Temporal lobe (tissue), 1 donor: ENCODE measurements around the gene TAS2R50. TPM values are rescaled to one million over a fixed set of nuclear protein-coding genes. Genes with fewer than 3 reads are reported as not detected.

Experiments
- total RNA-seq: library from RNA; depleted of rRNA; stranded (reverse); fragments of >200 nt; gene quantifications from one replicate; pipeline ENCODE4 v1.2.3, GENCODE V29; 2014

The TAS2R50 gene
- total RNA-seq, 1 donor from 2014 or later = 6.6 TPM

Other genes starting within 250 kb of the TAS2R50 start
- gene TAS2R7, start 184.3 kb downstream of the TAS2R50 start, total RNA-seq = not detected
- gene TAS2R8, start 179.6 kb downstream of the TAS2R50 start, total RNA-seq = 0.49 TPM
- 0.25 TPM for gene TAS2R9, start 176.7 kb downstream of the TAS2R50 start, total RNA-seq
- 2.5 TPM for gene TAS2R10, start 160.6 kb downstream of the TAS2R50 start, total RNA-seq
- gene PRR4, start 137.4 kb downstream of the TAS2R50 start, total RNA-seq = 0.98 TPM
- gene PRH1, start 102.7 kb downstream of the TAS2R50 start, total RNA-seq = 50.6 TPM
- 5.2 TPM for gene TAS2R13, start 77.3 kb downstream of the TAS2R50 start, total RNA-seq
- not detected for gene PRH2, start 57.7 kb downstream of the TAS2R50 start, total RNA-seq
- gene TAS2R14, start 47.6 kb downstream of the TAS2R50 start, total RNA-seq = 9.8 TPM
- 7.4 TPM for gene TAS2R20, start 11.4 kb upstream of the TAS2R50 start, total RNA-seq
- gene TAS2R19, start 35.7 kb upstream of the TAS2R50 start, total RNA-seq = 11.3 TPM
- gene TAS2R31, start 44.5 kb upstream of the TAS2R50 start, total RNA-seq = 11.1 TPM
- 5.7 TPM for gene TAS2R46, start 75.4 kb upstream of the TAS2R50 start, total RNA-seq
- 4.9 TPM for gene TAS2R43, start 105.4 kb upstream of the TAS2R50 start, total RNA-seq
- gene TAS2R30, start 147.7 kb upstream of the TAS2R50 start, total RNA-seq = 10.1 TPM
- 8.6 TPM for gene SMIM10L1, start 184.3 kb upstream of the TAS2R50 start, total RNA-seq
- gene TAS2R42, start 200.0 kb upstream of the TAS2R50 start, total RNA-seq = not detected